ENCODE data around the gene SLX4IP.

The SLX4IP gene

GRCh38 chr20:10423735-10424134, 11.4 kb upstream of the SLX4IP start:
- no peak overlapping the region for H3K4me3 ChIP-seq (ENCODE audit: low read length)
- no peak for DNase-seq (ENCODE audit: low read depth, low spot score)

- peak; percentile 27 for DNase-seq (ENCODE audit: low read depth, low spot score)
- no peak overlapping the region for H3K4me3 ChIP-seq (ENCODE audit: low read length)
Observed at GRCh38 chr20:10427060-10427692, 7.9 kb upstream of the SLX4IP start.

- no peak overlapping the region for H3K4me3 ChIP-seq (ENCODE audit: low read length)
- DNase-seq (ENCODE audit: low read depth, low spot score), result no peak
Observed at GRCh38 chr20:10428008-10428407, 7.1 kb upstream of the SLX4IP start.

GRCh38 chr20:10429443-10429981, 5.6 kb upstream of the SLX4IP start:
- no peak for DNase-seq (ENCODE audit: low read depth, low spot score)
- H3K4me3 ChIP-seq (ENCODE audit: low read length), result no peak overlapping the region

GRCh38 chr20:10430000-10430466, 5.1 kb upstream of the SLX4IP start:
- H3K4me3 ChIP-seq (ENCODE audit: low read length), result no peak overlapping the region
- DNase-seq (ENCODE audit: low read depth, low spot score), result no peak

- no peak for DNase-seq (ENCODE audit: low read depth, low spot score)
Observed at GRCh38 chr20:10430704-10431103, 4.4 kb upstream of the SLX4IP start.

GRCh38 chr20:10432079-10432478, 3.0 kb upstream of the SLX4IP start:
- DNase-seq (ENCODE audit: low read depth, low spot score), result no peak
- H3K4me3 ChIP-seq (ENCODE audit: low read length), result no peak overlapping the region

More at GRCh38 chr20:10430704-10431103, 4.4 kb upstream of the SLX4IP start:
- H3K4me3 ChIP-seq (ENCODE audit: low read length), result no peak overlapping the region

- H3K4me3 ChIP-seq (ENCODE audit: low read length), result peak overlapping the region; percentile 63
- DNase-seq (ENCODE audit: low read depth, low spot score), result no peak
Observed at GRCh38 chr20:10433014-10433622, 2.0 kb upstream of the SLX4IP start.

- peak; percentile 87 for DNase-seq (ENCODE audit: low read depth, low spot score)
- H3K4me3 ChIP-seq (ENCODE audit: low read length), result peak within 1 kb of the TSS; percentile 63
Observed at GRCh38 chr20:10433623-10434466, 1.3 kb upstream of the SLX4IP start, which contains the start of gene MKKS. Gene MKKS, minus strand, starts transcription at chr20:10434222. Its CDS starts 20,708 bp downstream, at chr20:10413514.

GRCh38 chr20:10434467-10434831, 656 bp upstream of the SLX4IP start:
- peak; percentile 99 for DNase-seq (ENCODE audit: low read depth, low spot score)
- peak overlapping the region; percentile 63 for H3K4me3 ChIP-seq (ENCODE audit: low read length)

- DNase-seq (ENCODE audit: low read depth, low spot score), result no peak
- H3K4me3 ChIP-seq (ENCODE audit: low read length), result peak overlapping the region; percentile 63
Observed at GRCh38 chr20:10436053-10436699, 1.1 kb downstream of the SLX4IP start.

- no peak overlapping the region for H3K4me3 ChIP-seq (ENCODE audit: low read length)
- no peak for DNase-seq (ENCODE audit: low read depth, low spot score)
Observed at GRCh38 chr20:10438217-10438616, 3.1 kb downstream of the SLX4IP start.

GRCh38 chr20:10443936-10444335, 8.8 kb downstream of the SLX4IP start:
- no peak overlapping the region for H3K4me3 ChIP-seq (ENCODE audit: low read length)

GRCh38 chr20:10445758-10446157, 10.7 kb downstream of the SLX4IP start:
- DNase-seq (ENCODE audit: low read depth, low spot score), result no peak
- no peak overlapping the region for H3K4me3 ChIP-seq (ENCODE audit: low read length)

More at GRCh38 chr20:10443936-10444335, 8.8 kb downstream of the SLX4IP start:
- DNase-seq (ENCODE audit: low read depth, low spot score), result no peak

- peak overlapping the region; percentile 5 for H3K4me3 ChIP-seq (ENCODE audit: low read length)
- peak; percentile 83 for DNase-seq (ENCODE audit: low read depth, low spot score)
Observed at GRCh38 chr20:10447028-10447427, 11.9 kb downstream of the SLX4IP start.

- DNase-seq (ENCODE audit: low read depth, low spot score), result no peak
- H3K4me3 ChIP-seq (ENCODE audit: low read length), result no peak overlapping the region
Observed at GRCh38 chr20:10448270-10449156, 13.4 kb downstream of the SLX4IP start.

GRCh38 chr20:10449270-10449669, 14.2 kb downstream of the SLX4IP start:
- no peak for DNase-seq (ENCODE audit: low read depth, low spot score)
- H3K4me3 ChIP-seq (ENCODE audit: low read length), result no peak overlapping the region

- peak; percentile 97 for DNase-seq (ENCODE audit: low read depth, low spot score)
- H3K4me3 ChIP-seq (ENCODE audit: low read length), result peak overlapping the region; percentile 15
Observed at GRCh38 chr20:10453241-10453640, 18.1 kb downstream of the SLX4IP start.

Measured in Jurkat, Clone E6-1 (cell line).